T-cell (primary cell): Measurements from ENCODE around the gene BDKRB2. TPM values are rescaled to one million over a fixed set of nuclear protein-coding genes. Genes with fewer than 3 reads are reported as not detected.
"Not testable (repeated sequence)": the region's sequence is repeated elsewhere in the genome, so short reads cannot be mapped to it uniquely, and the experiment has no call there.

Experiments
- ATAC-seq, 4 experiments: fragments of 200-7000 bp in 3 of 4; fragments of 150-1000 bp in 1 of 4; cut with Tn5 transposase; replicated peaks in 1 of 4; 1 replicate in 3 of 4; 2 replicates in 1 of 4; pipeline ENCODE4 v1.10.0; 2021; ENCODE audit warnings: moderate library complexity in 3 of 4, mild to moderate bottlenecking in 2 of 4, moderate number of reproducible peaks in 1 of 4
- CTCF ChIA-PET, 2 donors: fragments of 300-600 bp; sonication (Branson Sonifier 250); formaldehyde crosslinking; loops; one replicate each; lab custom pipeline; 2022; ENCODE audit warnings: antibody characterized with exemption in 2 of 2; lab: Charles Lee
- POLR2A ChIA-PET, 2 donors: fragments of 300-600 bp; sonication (Branson Sonifier 250); formaldehyde crosslinking; loops; one replicate each; lab custom pipeline; 2022; ENCODE audit warnings: antibody characterized with exemption in 2 of 2; lab: Charles Lee
- DNase-seq, 35 experiments: peaks; one replicate each; pipeline versions ENCODE4 v3.0.0 to v3.0.0-alpha.2; 2013 to 2023
- H3K27ac ChIP-seq: one replicate; pipeline ENCODE4 v1.5.1; 2013; ENCODE audit warnings: low read length
- H3K27me3 ChIP-seq, 2 experiments: replicated peaks in 1 of 2; 1 replicate in 1 of 2; 2 replicates in 1 of 2; pipeline versions ENCODE4 v1.6.1 to v1.7.0; 2013; ENCODE audit warnings: low read length in 1 of 2, mixed read lengths in 1 of 2; ENCODE audit not compliant: control insufficient read depth in 2 of 2, insufficient read depth in 2 of 2; ENCODE audit errors: extremely low read depth in 1 of 2
- H3K36me3 ChIP-seq, 2 donors: 1 replicate in 1 of 2; 2 replicates in 1 of 2; pipeline versions ENCODE4 v1.6.1 to v1.7.0; 2013; ENCODE audit warnings: low read length in 1 of 2; ENCODE audit not compliant: control insufficient read depth in 2 of 2, insufficient read depth in 1 of 2; ENCODE audit errors: extremely low read depth in 1 of 2
- H3K4me1 ChIP-seq, 2 experiments: 1 replicate in 1 of 2; 2 replicates in 1 of 2; pipeline versions ENCODE4 v1.6.1 to v1.7.0; 2013; ENCODE audit warnings: low read length in 2 of 2, mixed read lengths in 1 of 2; ENCODE audit not compliant: insufficient read depth in 2 of 2, control insufficient read depth in 1 of 2; ENCODE audit errors: extremely low read depth in 1 of 2
- H3K4me3 ChIP-seq, 2 donors: 1 replicate in 1 of 2; 2 replicates in 1 of 2; pipeline versions ENCODE4 v1.5.1 to v1.7.0; 2013; ENCODE audit warnings: mild to moderate bottlenecking in 2 of 2, low read length in 1 of 2, moderate library complexity in 1 of 2; ENCODE audit not compliant: control insufficient read depth in 1 of 2; ENCODE audit errors: extremely low read depth in 1 of 2
- H3K9me3 ChIP-seq: 2 replicates; pipeline ENCODE4 v1.7.0; 2013
- H3K27ac Mint-ChIP-seq, 2 donors: one replicate each; pipeline ENCODE4 v1.8.0; 2020 to 2021; ENCODE audit warnings: mild to moderate bottlenecking in 2 of 2, mixed read lengths in 2 of 2
- H3K27me3 Mint-ChIP-seq, 2 donors: one replicate each; pipeline ENCODE4 v1.8.0; 2021 to 2022; ENCODE audit warnings: mixed read lengths in 2 of 2
- H3K36me3 Mint-ChIP-seq: one replicate; pipeline ENCODE4 v1.8.0; 2021; ENCODE audit warnings: mixed read lengths
- H3K4me1 Mint-ChIP-seq, 3 donors: one replicate each; pipeline ENCODE4 v1.8.0; 2020 to 2022; ENCODE audit warnings: mixed read lengths in 3 of 3, mild to moderate bottlenecking in 1 of 3
- H3K4me3 Mint-ChIP-seq, 3 donors: one replicate each; pipeline ENCODE4 v1.8.0; 2020 to 2022; ENCODE audit warnings: mild to moderate bottlenecking in 3 of 3, mixed read lengths in 3 of 3, moderate library complexity in 3 of 3
- H3K9me3 Mint-ChIP-seq, 3 donors: one replicate each; pipeline ENCODE4 v1.8.0; 2020 to 2022; ENCODE audit warnings: mixed read lengths in 3 of 3
- WGBS: methylation state at CpG from one replicate; pipeline ENCODE4 v1.1.5; 2013; ENCODE audit warnings: missing lambda C conversion rate; ENCODE audit not compliant: insufficient coverage; 5-methylcytosine and 5-hydroxymethylcytosine counted together
- total RNA-seq, 35 experiments: library from RNA in 6 of 35; stranded (reverse) in 6 of 35; fragments of 120-200 nt in 1 of 35; gene quantifications; one replicate each; pipeline versions ENCODE4 v1.2.1 to v1.2.4 and lab custom pipeline; 2013 to 2026

The BDKRB2 gene
- total RNA-seq, 5 donors from 2014 or later (not counting 1 experiment from before 2014, with no cell fraction given) = 0.06 to 0.09 TPM; not detected in 3

DNA sequence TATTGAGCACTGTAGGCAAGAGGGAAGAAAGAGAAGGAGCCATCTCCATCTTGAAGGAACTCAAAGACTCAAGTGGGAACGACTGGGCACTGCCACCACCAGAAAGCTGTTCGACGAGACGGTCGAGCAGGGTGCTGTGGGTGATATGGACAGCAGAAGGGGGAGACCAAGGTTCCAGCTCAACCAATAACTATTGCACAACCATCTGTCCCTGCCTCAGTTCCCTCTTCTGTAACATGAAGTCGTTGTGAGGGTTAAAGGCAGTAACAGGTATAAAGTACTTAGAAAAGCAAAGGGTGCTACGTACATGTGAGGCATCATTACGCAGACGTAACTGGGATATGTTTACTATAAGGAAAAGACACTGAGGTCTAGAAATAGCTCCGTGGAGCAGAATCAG lies 37.5 kb downstream of the BDKRB2 start:
- H3K36me3 ChIP-seq = no peaks in the 10 kb centered on the region
- 88% methylated on average over 4 of the region's 10 CpGs for WGBS
- Mint-ChIP-seq H3K9me3 (peaks cover 0 to 6% (median 0%) of the 10 kb centered on the region in 3 donors), H3K4me1 (no peaks in the 10 kb centered on the region), H3K36me3 (no peaks in the 10 kb centered on the region), H3K27ac (no peak overlapping the region), H3K4me3 (no peak overlapping the region), H3K27me3 (peaks cover 9 to 12% of the 10 kb centered on the region in 2 donors)
- ChIA-PET CTCF (no interaction called here), POLR2A (no interaction called here)
- DNase-seq (no peak), ATAC-seq (no peak)
- H3K27ac ChIP-seq = no peak overlapping the region
- no peak overlapping the region for H3K4me3 ChIP-seq
- no peaks in the 10 kb centered on the region for H3K9me3 ChIP-seq
- no peaks in the 10 kb centered on the region for H3K4me1 ChIP-seq
- peaks cover 0 to 23% of the 10 kb centered on the region in 2 experiments for H3K27me3 ChIP-seq

DNA sequence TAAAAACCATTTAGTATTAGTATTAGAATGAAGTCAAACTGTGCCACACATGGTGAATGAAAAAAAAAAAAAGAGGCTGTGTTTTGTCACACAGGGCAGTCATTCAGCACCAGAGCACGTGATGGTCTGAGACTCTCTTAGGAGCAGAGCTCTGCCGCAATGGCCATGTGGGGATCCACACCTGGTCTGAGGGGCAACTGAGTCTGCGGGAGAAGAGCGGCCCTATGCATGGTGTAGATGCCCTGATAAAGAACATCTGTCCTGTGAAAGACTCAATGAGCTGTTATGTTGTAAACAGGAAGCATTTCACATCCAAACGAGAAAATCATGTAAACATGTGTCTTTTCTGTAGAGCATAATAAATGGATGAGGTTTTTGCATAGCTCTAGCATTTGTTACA lies 39.1 kb downstream of the BDKRB2 start:
- Mint-ChIP-seq H3K27ac (no peak overlapping the region), H3K4me3 (no peak overlapping the region), H3K27me3 (peaks cover 15% of the 10 kb centered on the region in 2 donors), H3K4me1 (no peaks in the 10 kb centered on the region), H3K9me3 (peaks cover 0 to 6% (median 0%) of the 10 kb centered on the region in 3 donors), H3K36me3 (no peaks in the 10 kb centered on the region)
- no peak for ATAC-seq
- H3K36me3 ChIP-seq = no peaks in the 10 kb centered on the region
- 81% methylated on average over 2 of the region's 5 CpGs for WGBS
- H3K27me3 ChIP-seq = peaks cover 0 to 22% of the 10 kb centered on the region in 2 experiments
- POLR2A ChIA-PET = no interaction called here
- H3K27ac ChIP-seq = no peak overlapping the region
- H3K4me3 ChIP-seq = no peak overlapping the region
- no peaks in the 10 kb centered on the region for H3K4me1 ChIP-seq
- CTCF ChIA-PET = no interaction called here
- DNase-seq = no peak
- H3K9me3 ChIP-seq = no peaks in the 10 kb centered on the region

DNA sequence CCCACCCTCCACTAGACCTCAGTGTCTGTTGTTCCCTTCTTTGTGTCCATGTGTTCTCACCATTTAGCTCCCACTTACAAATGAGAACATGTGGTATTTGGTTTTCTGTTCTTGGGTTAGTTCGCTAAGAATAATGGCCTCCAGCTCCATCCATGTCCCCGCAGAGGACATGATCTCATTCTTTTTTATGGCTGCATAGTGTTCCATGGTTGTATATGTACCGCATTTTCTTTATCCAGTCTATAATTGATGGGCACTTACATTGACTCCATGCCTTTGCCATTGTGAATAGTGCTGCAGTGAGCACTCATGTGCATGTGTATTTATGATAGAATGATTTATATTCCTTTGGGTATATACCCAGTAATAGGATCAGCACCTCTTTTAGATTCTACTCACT lies 40.4 kb downstream of the BDKRB2 start:
- H3K36me3 Mint-ChIP-seq, CTCF ChIA-PET, POLR2A ChIA-PET, H3K4me3 ChIP-seq, H3K27ac Mint-ChIP-seq, H3K27ac ChIP-seq, H3K4me1 Mint-ChIP-seq, H3K4me3 Mint-ChIP-seq, H3K4me1 ChIP-seq, H3K9me3 ChIP-seq, H3K9me3 Mint-ChIP-seq, ATAC-seq, H3K36me3 ChIP-seq, DNase-seq: not testable (repeated sequence)
- H3K27me3 Mint-ChIP-seq = peaks cover 15 to 23% of the 10 kb centered on the region in 2 donors
- no CpG with 5 or more reads among the region's 3 CpGs for WGBS
- peaks cover 0 to 19% of the 10 kb centered on the region in 2 experiments for H3K27me3 ChIP-seq

DNA sequence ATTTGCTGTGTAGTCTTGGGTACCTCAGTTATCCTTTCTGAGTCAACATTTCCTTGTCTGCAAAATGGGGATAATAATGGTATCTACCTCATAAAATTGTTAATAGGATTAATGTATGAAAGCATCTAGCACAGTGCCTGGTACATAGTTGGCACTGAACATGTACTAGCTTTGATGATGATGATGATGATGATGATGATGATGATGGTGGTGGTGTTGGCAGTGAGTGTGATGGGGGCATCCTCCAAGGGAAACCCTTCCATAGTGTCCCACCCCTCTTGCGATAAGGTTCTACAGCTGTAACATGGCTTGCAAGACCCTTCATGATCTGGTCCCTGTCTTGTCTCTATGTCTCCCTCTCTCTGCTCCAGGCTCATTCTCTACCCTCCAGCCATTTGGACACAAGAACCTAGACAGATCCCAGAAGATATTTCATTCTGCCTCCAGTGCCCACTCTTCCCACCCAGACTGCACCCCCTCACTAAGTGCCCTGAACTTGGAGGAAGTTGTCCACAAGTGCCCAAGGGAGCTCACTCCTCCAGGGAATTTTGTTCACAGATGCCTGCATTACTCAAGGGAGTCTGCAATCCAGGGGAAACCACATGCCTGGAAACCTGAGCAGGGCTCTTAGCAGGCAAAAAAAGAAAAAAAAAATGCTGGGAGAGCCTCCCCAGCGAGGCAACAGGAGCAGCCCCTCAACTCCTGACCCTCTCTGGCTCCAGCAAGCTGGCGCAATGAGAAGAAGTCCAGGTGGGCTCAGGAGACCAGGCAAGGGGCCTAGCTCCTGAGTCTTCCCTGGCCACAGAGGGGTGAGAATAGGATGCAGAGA lies 41.3 kb downstream of the BDKRB2 start:
- Mint-ChIP-seq H3K27ac (no peak overlapping the region), H3K27me3 (peaks cover 17 to 25% of the 10 kb centered on the region in 2 donors), H3K4me1 (no peaks in the 10 kb centered on the region), H3K4me3 (no peak overlapping the region), H3K9me3 (peaks cover 0 to 6% (median 0%) of the 10 kb centered on the region in 3 donors), H3K36me3 (no peaks in the 10 kb centered on the region)
- ATAC-seq = no peak
- POLR2A ChIA-PET = no interaction called here
- Histone ChIP-seq H3K27me3 (peaks cover 0 to 15% of the 10 kb centered on the region in 2 experiments), H3K27ac (no peak overlapping the region), H3K36me3 (no peaks in the 10 kb centered on the region), H3K4me1 (no peaks in the 10 kb centered on the region), H3K9me3 (no peaks in the 10 kb centered on the region), H3K4me3 (no peak overlapping the region)
- no peak for DNase-seq
- WGBS = 78% methylated on average over 3 of the region's 3 CpGs
- CTCF ChIA-PET = no interaction called here

DNA sequence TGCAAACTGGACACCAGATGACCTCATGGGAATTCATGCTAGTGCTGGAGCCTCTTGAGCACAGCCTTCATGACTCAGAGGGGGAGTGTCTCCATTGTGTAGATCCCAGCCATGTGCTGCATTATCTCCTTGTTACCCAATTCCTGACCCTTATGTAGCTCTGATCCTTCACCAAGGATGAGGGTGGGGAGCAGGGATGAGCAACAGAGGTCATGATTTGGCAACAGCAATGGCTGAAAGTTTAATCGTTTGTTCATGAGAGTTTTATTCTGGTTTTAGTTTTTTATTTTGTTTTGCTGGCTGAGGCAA lies 41.9 kb downstream of the BDKRB2 start:
- Mint-ChIP-seq H3K4me3 (no peak overlapping the region), H3K27ac (no peak overlapping the region), H3K36me3 (no peaks in the 10 kb centered on the region), H3K4me1 (no peaks in the 10 kb centered on the region), H3K9me3 (peaks cover 0 to 6% (median 0%) of the 10 kb centered on the region in 3 donors), H3K27me3 (peaks cover 19 to 29% of the 10 kb centered on the region in 2 donors)
- Histone ChIP-seq H3K36me3 (no peaks in the 10 kb centered on the region), H3K27ac (no peak overlapping the region), H3K27me3 (peaks cover 0 to 11% of the 10 kb centered on the region in 2 experiments), H3K4me1 (no peaks in the 10 kb centered on the region), H3K4me3 (no peak overlapping the region), H3K9me3 (no peaks in the 10 kb centered on the region)
- WGBS = 80% methylated on average over 1 of the region's 1 CpG
- DNase-seq (no peak), ATAC-seq (no peak)
- ChIA-PET CTCF (no interaction called here), POLR2A (no interaction called here)

DNA sequence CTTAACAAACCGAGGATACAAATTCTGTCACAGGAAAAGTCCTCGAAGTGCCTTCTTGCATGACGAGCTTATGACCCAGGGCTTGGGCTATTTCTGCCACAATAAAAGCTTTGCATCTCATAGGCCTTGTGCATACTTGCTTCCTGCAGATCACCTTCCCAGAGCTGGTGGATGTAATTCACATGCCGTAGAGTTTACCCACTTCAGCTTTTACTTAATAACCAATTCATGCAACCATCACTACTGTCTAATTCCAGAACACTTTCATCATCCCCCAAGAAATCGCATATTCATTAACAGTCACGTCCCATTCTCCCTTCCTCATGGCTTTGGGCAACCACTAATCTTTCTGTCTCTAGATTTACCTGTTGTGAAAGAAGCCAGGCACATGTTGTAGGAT lies 42.4 kb downstream of the BDKRB2 start:
- Histone ChIP-seq H3K27ac (no peak overlapping the region), H3K36me3 (no peaks in the 10 kb centered on the region), H3K4me3 (no peak overlapping the region), H3K4me1 (no peaks in the 10 kb centered on the region), H3K9me3 (no peaks in the 10 kb centered on the region), H3K27me3 (peaks cover 0 to 14% of the 10 kb centered on the region in 2 experiments)
- ChIA-PET CTCF (interaction anchor here in 1 of 2 donors (0.7 kb wide), 1 partner anchor 51 kb away, joined by 3 read pairs; no protein-coding TSS in a partner anchor), POLR2A (no interaction called here)
- Mint-ChIP-seq H3K27ac (no peak overlapping the region), H3K4me1 (no peaks in the 10 kb centered on the region), H3K27me3 (peaks cover 22 to 35% of the 10 kb centered on the region in 2 donors), H3K9me3 (peaks cover 0 to 6% (median 0%) of the 10 kb centered on the region in 3 donors), H3K36me3 (no peaks in the 10 kb centered on the region), H3K4me3 (no peak overlapping the region)
- 84% methylated on average over 4 of the region's 6 CpGs for WGBS
- DNase-seq (no peak), ATAC-seq (no peak)
